ENCODE data around the gene THY1. TPM values are rescaled to one million over a fixed set of nuclear protein-coding genes. Genes with fewer than 3 reads are reported as not detected.

The THY1 gene
- total and polyA plus RNA-seq, 9 of the 15 experiments (the other 6 are each of a cell fraction or from before 2014, with no cell fraction given) = 0.07 to 0.40 (median 0.16) TPM; not detected in 5

DNA sequence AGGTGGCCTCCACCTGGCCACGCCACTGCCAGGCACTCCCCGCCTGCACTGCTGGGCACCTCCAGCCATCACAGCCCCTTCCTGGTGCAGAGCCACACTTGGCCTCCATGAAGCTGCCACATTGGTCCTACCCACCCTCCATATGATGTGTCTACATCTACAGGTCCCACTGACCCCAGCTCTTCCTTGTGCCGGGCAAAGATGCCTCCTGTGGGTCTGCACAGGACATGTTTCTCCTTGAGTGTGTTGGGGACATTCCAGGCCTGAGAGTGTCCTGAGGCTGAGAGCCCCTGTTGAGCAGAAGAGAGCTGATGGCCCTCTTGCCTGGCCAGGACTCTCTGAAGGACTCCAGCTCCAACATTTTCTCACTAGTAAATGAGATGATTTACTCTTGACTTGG is 7.5 kb downstream of the THY1 start:
- Histone ChIP-seq H3K9me3 (replicated peaks; ENCODE audit: control insufficient read depth, insufficient read depth, low read depth, low read length) (no peaks in the 10 kb centered on the region), H3K79me2 (ENCODE audit: control insufficient read depth, insufficient read depth, low read length) (no peaks in the 10 kb centered on the region), H3K4me1 (replicated peaks in 1 of 2; ENCODE audit: control insufficient read depth in 2 of 2, insufficient read depth in 2 of 2, low read length in 2 of 2) (no peaks in the 10 kb centered on the region), H3K4me2 (ENCODE audit: insufficient read depth, low read length) (no peak overlapping the region), H3K27ac (ENCODE audit: extremely low read depth, low read depth, low read length) (no peak overlapping the region), H3K4me3 (no peak overlapping the region), H3K9ac (ENCODE audit: insufficient read depth in 1 of 2, low read depth in 2 of 2, low read length in 2 of 2) (no peak overlapping the region), H3K36me3 (ENCODE audit: control insufficient read depth, insufficient read depth, low read length) (no peaks in the 10 kb centered on the region), H4K20me1 (replicated peaks; ENCODE audit: control insufficient read depth, insufficient read depth, low read length) (0 out of 2 replicates have a peak, but pooled peaks cover 2% of the 10 kb centered on the region), H3K27me3 (ENCODE audit: control insufficient read depth in 2 of 2, insufficient read depth in 2 of 2, low read length in 2 of 2) (0 out of 5 replicates have a peak, but pooled peaks cover 0 to 3% of the 10 kb centered on the region in 2 experiments), H2AFZ (ENCODE audit: low read depth, low read length) (no peak overlapping the region), H3K9me1 (ENCODE audit: control insufficient read depth, insufficient read depth, low read length) (no peaks in the 10 kb centered on the region)
- CTCF ChIA-PET (ENCODE audit: low intra/inter-chr PET ratio) = no interaction called here
- in situ Hi-C loops (cut with MboI) (no loop called here), intact Hi-C loops (cut with micrococcal nuclease) (no loop called here)
- FAIRE-seq (no peak), ATAC-seq (no peak), DNase-seq (ENCODE audit: extremely low read depth in 1 of 4, low spot score in 3 of 4) (no peak)
- POLR2A ChIA-PET = interaction anchor here (0.6 kb wide), 3 partner anchors 41 to 309 kb away, joined by 3 to 4 read pairs (median 4); partner anchors contain the start of gene C2CD2L
- 60% methylated on average over 3 of the region's 3 CpGs for WGBS (ENCODE audit: insufficient coverage, low coverage, missing lambda C conversion rate)
- TF ChIP-seq, protein P1, sequence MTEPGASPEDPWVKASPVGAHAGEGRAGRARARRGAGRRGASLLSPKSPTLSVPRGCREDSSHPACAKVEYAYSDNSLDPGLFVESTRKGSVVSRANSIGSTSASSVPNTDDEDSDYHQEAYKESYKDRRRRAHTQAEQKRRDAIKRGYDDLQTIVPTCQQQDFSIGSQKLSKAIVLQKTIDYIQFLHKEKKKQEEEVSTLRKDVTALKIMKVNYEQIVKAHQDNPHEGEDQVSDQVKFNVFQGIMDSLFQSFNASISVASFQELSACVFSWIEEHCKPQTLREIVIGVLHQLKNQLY (CRISPR knock-in tag; conservative IDR thresholded peaks at IDR 0.05) = no peak
- no peak for TF ChIP-seq ZNF124 (CRISPR knock-in tag; IDR thresholded peaks at IDR 0.05)
- TF ChIP-seq STAG1 (CRISPR knock-in tag; IDR thresholded peaks at IDR 0.05; ENCODE audit: borderline replicate concordance) = no peak
- TF ChIP-seq SOX6 (IDR thresholded peaks at IDR 0.05) = no peak
- no peak for TF ChIP-seq ZNF316 (IDR thresholded peaks at IDR 0.05)
- TF ChIP-seq ZKSCAN3 (CRISPR knock-in tag; IDR thresholded peaks at IDR 0.05) = no peak
- no peak for TF ChIP-seq EP400 (IDR thresholded peaks at IDR 0.05)
- no peak for TF ChIP-seq ARHGAP35 (IDR thresholded peaks at IDR 0.05; ENCODE audit: partially characterized antibody)
- no peak for TF ChIP-seq FOXM1 (IDR thresholded peaks at IDR 0.05; ENCODE audit: low read depth)
- no peak for TF ChIP-seq FOXM1 (CRISPR knock-in tag; IDR thresholded peaks at IDR 0.05; ENCODE audit: low read depth)
- no peak for TF ChIP-seq NRF1 (conservative IDR thresholded peaks at IDR 0.05 in 1 of 2, IDR thresholded peaks at IDR 0.05 in 1 of 2)
- no peak for TF ChIP-seq GTF2A2 (tag; IDR thresholded peaks at IDR 0.05)
- TF ChIP-seq, protein P2, sequence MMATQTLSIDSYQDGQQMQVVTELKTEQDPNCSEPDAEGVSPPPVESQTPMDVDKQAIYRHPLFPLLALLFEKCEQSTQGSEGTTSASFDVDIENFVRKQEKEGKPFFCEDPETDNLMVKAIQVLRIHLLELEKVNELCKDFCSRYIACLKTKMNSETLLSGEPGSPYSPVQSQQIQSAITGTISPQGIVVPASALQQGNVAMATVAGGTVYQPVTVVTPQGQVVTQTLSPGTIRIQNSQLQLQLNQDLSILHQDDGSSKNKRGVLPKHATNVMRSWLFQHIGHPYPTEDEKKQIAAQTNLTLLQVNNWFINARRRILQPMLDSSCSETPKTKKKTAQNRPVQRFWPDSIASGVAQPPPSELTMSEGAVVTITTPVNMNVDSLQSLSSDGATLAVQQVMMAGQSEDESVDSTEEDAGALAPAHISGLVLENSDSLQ (IDR thresholded peaks at IDR 0.05) = no peak
- no TSS peak for BruUV-seq (replicated peaks)
